VCaP (cell line): ENCODE measurements around the gene ABCG5.

ENCODE experiments used
- H3K27ac ChIP-seq: fragments of 450-650 bp; 2 replicates; pipeline ENCODE4 v1.5.1; 2017
- TF ChIP-seq, protein P1 (sequence below): fragments of 450-650 bp; conservative IDR thresholded peaks from 2 replicates; pipeline ENCODE4 v1.5.1; 2017; ENCODE audit warnings: mild to moderate bottlenecking, moderate library complexity

ABCG5 gene

GRCh38 chr2:43831543-43832294 is 6.9 kb downstream of the ABCG5 start:
- TF ChIP-seq, protein P1, sequence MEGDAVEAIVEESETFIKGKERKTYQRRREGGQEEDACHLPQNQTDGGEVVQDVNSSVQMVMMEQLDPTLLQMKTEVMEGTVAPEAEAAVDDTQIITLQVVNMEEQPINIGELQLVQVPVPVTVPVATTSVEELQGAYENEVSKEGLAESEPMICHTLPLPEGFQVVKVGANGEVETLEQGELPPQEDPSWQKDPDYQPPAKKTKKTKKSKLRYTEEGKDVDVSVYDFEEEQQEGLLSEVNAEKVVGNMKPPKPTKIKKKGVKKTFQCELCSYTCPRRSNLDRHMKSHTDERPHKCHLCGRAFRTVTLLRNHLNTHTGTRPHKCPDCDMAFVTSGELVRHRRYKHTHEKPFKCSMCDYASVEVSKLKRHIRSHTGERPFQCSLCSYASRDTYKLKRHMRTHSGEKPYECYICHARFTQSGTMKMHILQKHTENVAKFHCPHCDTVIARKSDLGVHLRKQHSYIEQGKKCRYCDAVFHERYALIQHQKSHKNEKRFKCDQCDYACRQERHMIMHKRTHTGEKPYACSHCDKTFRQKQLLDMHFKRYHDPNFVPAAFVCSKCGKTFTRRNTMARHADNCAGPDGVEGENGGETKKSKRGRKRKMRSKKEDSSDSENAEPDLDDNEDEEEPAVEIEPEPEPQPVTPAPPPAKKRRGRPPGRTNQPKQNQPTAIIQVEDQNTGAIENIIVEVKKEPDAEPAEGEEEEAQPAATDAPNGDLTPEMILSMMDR: no peak
- no peak overlapping the region for H3K27ac ChIP-seq

- H3K27ac ChIP-seq: no peak overlapping the region
- TF ChIP-seq, protein P1: no peak
These were observed 12.1 kb downstream of the ABCG5 start for GRCh38 chr2:43826305-43827250.

GRCh38 chr2:43825841-43826240 is 12.8 kb downstream of the ABCG5 start:
- H3K27ac ChIP-seq: no peak overlapping the region
- TF ChIP-seq, protein P1: no peak

- TF ChIP-seq, protein P1: no peak
- no peak overlapping the region for H3K27ac ChIP-seq
These were observed 13.6 kb downstream of the ABCG5 start for GRCh38 chr2:43824951-43825493.

GRCh38 chr2:43824512-43824911 is 14.1 kb downstream of the ABCG5 start:
- no peak overlapping the region for H3K27ac ChIP-seq
- TF ChIP-seq, protein P1: no peak

GRCh38 chr2:43823751-43824150 is 14.9 kb downstream of the ABCG5 start:
- TF ChIP-seq, protein P1: no peak
- H3K27ac ChIP-seq: no peak overlapping the region

GRCh38 chr2:43822839-43823238 is 15.8 kb downstream of the ABCG5 start:
- H3K27ac ChIP-seq: no peak overlapping the region
- TF ChIP-seq, protein P1: no peak
